Measurements from ENCODE around the gene ITGB3. TPM values are rescaled to one million over a fixed set of nuclear protein-coding genes. Genes with fewer than 3 reads are reported as not detected.

Gene ITGB3
- total and polyA plus RNA-seq, 2 of the 8 experiments (the other 6 are each of a cell fraction or from before 2014, with no cell fraction given): 0.08 to 0.09 TPM

DNA sequence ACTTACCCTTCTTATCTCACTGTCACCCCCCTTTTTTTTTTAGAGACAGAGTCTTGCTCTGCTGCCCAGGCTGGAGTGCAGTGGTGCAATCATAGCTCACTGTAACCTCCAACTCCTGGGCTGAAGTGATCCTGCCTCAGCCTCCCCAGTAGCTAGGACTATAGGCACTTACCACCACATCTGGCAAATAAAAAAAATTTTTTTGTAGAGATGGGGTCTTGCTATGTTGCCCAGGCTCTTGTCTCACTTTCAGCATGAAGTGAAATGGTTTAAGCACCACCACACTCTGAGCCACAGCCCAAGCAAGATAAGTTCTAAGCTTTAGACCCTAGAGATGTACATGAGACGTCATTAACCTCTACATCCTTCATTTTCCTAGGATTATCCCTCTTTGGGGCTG is 35.7 kb downstream of the ITGB3 start:
- Histone ChIP-seq H3K4me3 (ENCODE audit: extremely low read depth in 1 of 4, insufficient read depth in 2 of 4, low read depth in 3 of 4, low read length in 4 of 4) (no peak overlapping the region), H3K14ac (ENCODE audit: insufficient read length) (no peak overlapping the region), H3K23ac (ENCODE audit: insufficient read length) (no peak overlapping the region), H3K9ac (replicated peaks in 1 of 4; ENCODE audit: extremely low read depth in 1 of 4, low read depth in 3 of 4, low read length in 3 of 4) (no peak overlapping the region), H3K79me1 (ENCODE audit: low read depth, low read length) (0 out of 2 replicates have a peak, but pooled peaks cover 2% of the 10 kb centered on the region), H3K4me1 (replicated peaks in 1 of 4; ENCODE audit: control insufficient read depth in 3 of 4, insufficient read depth in 4 of 4, low read length in 3 of 4) (no peaks in the 10 kb centered on the region; a peak in 1 of 7 replicates), H3K4me2 (ENCODE audit: insufficient read depth in 1 of 2, low read depth in 2 of 2, low read length in 2 of 2) (no peak overlapping the region), H4K20me1 (replicated peaks in 1 of 2; ENCODE audit: control insufficient read depth in 1 of 2, insufficient read depth in 2 of 2, low read length in 2 of 2) (no peaks in the 10 kb centered on the region), H2BK15ac (ENCODE audit: low read length) (no peak overlapping the region), H4K91ac (replicated peaks; ENCODE audit: insufficient read length, low read length) (no peak overlapping the region), H3K56ac (replicated peaks; ENCODE audit: insufficient read length, low read depth, low read length) (no peak overlapping the region), H4K8ac (ENCODE audit: extremely low read depth, insufficient read depth, low read length) (no peak overlapping the region; the same call in 1 of the 2 replicates), H3K27ac (ENCODE audit: low read depth, low read length) (no peak overlapping the region), H2AK5ac (ENCODE audit: low read depth, low read length) (no peak overlapping the region), H3K27me3 (replicated peaks in 1 of 4; ENCODE audit: control insufficient read depth in 3 of 4, extremely low read depth in 1 of 4, insufficient read depth in 3 of 4, low read length in 3 of 4) (peaks cover 0 to 2% (median 0%) of the 10 kb centered on the region in 4 experiments; a peak in 1 of 7 replicates), H2BK12ac (ENCODE audit: low read depth, low read length) (no peak overlapping the region), H4K5ac (ENCODE audit: insufficient read length, low read depth, low read length) (no peak overlapping the region), H3K4ac (replicated peaks; ENCODE audit: insufficient read length, low read depth, low read length) (no peak overlapping the region), H3K9me3 (ENCODE audit: insufficient read depth in 2 of 2, low read depth in 1 of 2, low read length in 1 of 2) (no peaks in the 10 kb centered on the region), H2BK20ac (ENCODE audit: low read length) (no peak overlapping the region), H2BK5ac (ENCODE audit: low read depth, low read length) (no peak overlapping the region), H3K23me2 (ENCODE audit: low read depth, low read length) (no peaks in the 10 kb centered on the region), H3K79me2 (ENCODE audit: control insufficient read depth in 1 of 2, insufficient read depth in 2 of 2, low read length in 2 of 2) (no peaks in the 10 kb centered on the region), H2AFZ (ENCODE audit: low read length) (no peak overlapping the region), H3K18ac (ENCODE audit: extremely low read depth, low read length) (no peak overlapping the region), H2BK120ac (replicated peaks; ENCODE audit: low read depth, low read length) (no peak overlapping the region), H3K36me3 (ENCODE audit: control insufficient read depth in 2 of 4, insufficient read depth in 4 of 4, low read length in 3 of 4) (no peaks in the 10 kb centered on the region)
- no peak for DNase-seq (ENCODE audit: low read depth in 1 of 2, low spot score in 2 of 2)
- no peak for FAIRE-seq
- ChIA-PET POLR2A (ENCODE audit: partially characterized antibody) (interaction anchor here (1.3 kb wide), 1 partner anchor 13 kb away, joined by 3 read pairs; no protein-coding TSS in a partner anchor), CTCF (ENCODE audit: partially characterized antibody) (interaction anchor here (0.9 to 1.7 kb wide), 3 partner anchors 11 to 55 kb away, joined by 3 to 6 read pairs (median 4); no protein-coding TSS in a partner anchor)
- TF ChIP-seq RBBP5 (IDR thresholded peaks at IDR 0.05; ENCODE audit: borderline replicate concordance, low read depth, low read length): no peak
- WGBS, 2 experiments (ENCODE audit: extremely low coverage in 1 of 2, insufficient coverage in 1 of 2, insufficient read length in 1 of 2, insufficient replicate concordance in 2 of 2, low coverage in 1 of 2, low lambda C conversion rate in 2 of 2, missing lambda C conversion rate in 1 of 2): 75% methylated on average over 1 of the region's 1 CpG; no CpG with 5 or more reads in 1 of the 2 experiments
